ENCODE results near the gene CENPU. TPM values are rescaled to one million over a fixed set of nuclear protein-coding genes. Genes with fewer than 3 reads are reported as not detected.
A peak's percentile ranks its signal among the peaks of the same experiment; 100 is the strongest.
"Not testable (repeated sequence)": the region's sequence is repeated elsewhere in the genome, so short reads cannot be mapped to it uniquely, and the experiment has no call there.

The CENPU gene
- 11.0 TPM for total RNA-seq
- 1 to 10 TPM; 2.5 to 6.9 (median 3.5) TPM for polyA plus RNA-seq

GRCh38 chr4:184733654-184734524 lies at the start of gene CENPU:
TSS of gene CENPU (minus strand) at chr4:184734096. CDS start at chr4:184734062, 34 bp downstream.
- H3K36me3 Mint-ChIP-seq, result no peaks in the 10 kb centered on the region
- peak; percentile 92 to 98 (median 93) for DNase-seq
- peak within 1 kb of the TSS; percentile 69 to 96 (median 91) for H3K27ac Mint-ChIP-seq

GRCh38 chr4:184782731-184783373 lies 49.0 kb upstream of the CENPU start:
- H3K4me3 ChIP-seq (ENCODE audit: low read depth, low read length), result no peak overlapping the region
- no peak for ATAC-seq (ENCODE audit: low read depth in 2 of 2)
- peak overlapping the region in 1 of 4 donors; percentile 4 for H3K4me3 Mint-ChIP-seq

More at GRCh38 chr4:184733654-184734524, at the start of gene CENPU:
- Mint-ChIP-seq H3K27me3 (no peaks in the 10 kb centered on the region), H3K9me3 (no peaks in the 10 kb centered on the region), H3K4me3 (peak within 1 kb of the TSS; percentile 84 to 98 (median 94)), H3K4me1 (peaks cover 4 to 38% (median 14%) of the 10 kb centered on the region in 4 donors)
- H3K4me1 ChIP-seq (ENCODE audit: control insufficient read depth, insufficient read depth, low read length, poor library complexity, severe bottlenecking), result peaks cover 18% of the 10 kb centered on the region
- peak; percentile 96 for ATAC-seq (ENCODE audit: low read depth in 2 of 2)
- no peaks in the 10 kb centered on the region for H3K9me3 ChIP-seq (ENCODE audit: control insufficient read depth in 2 of 2, low read length in 2 of 2)
- H3K27ac ChIP-seq (ENCODE audit: insufficient read depth, low read length, poor library complexity, severe bottlenecking), result peak within 1 kb of the TSS; percentile 67
- peak within 1 kb of the TSS; percentile 90 for H3K4me3 ChIP-seq (ENCODE audit: low read depth, low read length)
- H3K27me3 ChIP-seq (ENCODE audit: control insufficient read depth, insufficient read depth, low read length), result no peaks in the 10 kb centered on the region
- H3K36me3 ChIP-seq (ENCODE audit: control insufficient read depth, insufficient read depth, low read length), result no peaks in the 10 kb centered on the region

GRCh38 chr4:184779160-184779559 lies 45.3 kb upstream of the CENPU start:
- H3K9me3 ChIP-seq (ENCODE audit: control insufficient read depth in 2 of 2, low read length in 2 of 2), result not testable (repeated sequence)

More at GRCh38 chr4:184782731-184783373, 49.0 kb upstream of the CENPU start:
- H3K27me3 ChIP-seq (ENCODE audit: control insufficient read depth, insufficient read depth, low read length), result no peaks in the 10 kb centered on the region
- peak in 1 of 3 donors; percentile 42 for DNase-seq
- Mint-ChIP-seq H3K36me3 (peaks cover 46% of the 10 kb centered on the region), H3K9me3 (no peaks in the 10 kb centered on the region), H3K27me3 (no peaks in the 10 kb centered on the region), H3K27ac (peak overlapping the region in 2 of 3 donors; percentile 7 to 29), H3K4me1 (peaks cover 0 to 5% (median 4%) of the 10 kb centered on the region in 4 donors)
- H3K27ac ChIP-seq (ENCODE audit: insufficient read depth, low read length, poor library complexity, severe bottlenecking), result no peak overlapping the region
- peaks cover 39% of the 10 kb centered on the region for H3K36me3 ChIP-seq (ENCODE audit: control insufficient read depth, insufficient read depth, low read length)
- H3K4me1 ChIP-seq (ENCODE audit: control insufficient read depth, insufficient read depth, low read length, poor library complexity, severe bottlenecking), result no peaks in the 10 kb centered on the region
- H3K9me3 ChIP-seq (ENCODE audit: control insufficient read depth in 2 of 2, low read length in 2 of 2), result no peaks in the 10 kb centered on the region

GRCh38 chr4:184778325-184778724 lies 44.4 kb upstream of the CENPU start:
- no peaks in the 10 kb centered on the region for H3K27me3 Mint-ChIP-seq
- peaks cover 37% of the 10 kb centered on the region for H3K36me3 Mint-ChIP-seq
- no peaks in the 10 kb centered on the region for H3K9me3 ChIP-seq (ENCODE audit: control insufficient read depth in 2 of 2, low read length in 2 of 2)
- no peaks in the 10 kb centered on the region for H3K27me3 ChIP-seq (ENCODE audit: control insufficient read depth, insufficient read depth, low read length)
- ATAC-seq (ENCODE audit: low read depth in 2 of 2) (no peak), DNase-seq (no peak)
- H3K4me1 Mint-ChIP-seq, result peaks cover 0 to 4% (median 1%) of the 10 kb centered on the region in 4 donors
- peaks cover 20% of the 10 kb centered on the region for H3K36me3 ChIP-seq (ENCODE audit: control insufficient read depth, insufficient read depth, low read length)
- H3K4me1 ChIP-seq (ENCODE audit: control insufficient read depth, insufficient read depth, low read length, poor library complexity, severe bottlenecking), result no peaks in the 10 kb centered on the region
- H3K27ac ChIP-seq (ENCODE audit: insufficient read depth, low read length, poor library complexity, severe bottlenecking), result no peak overlapping the region
- no peak overlapping the region for H3K4me3 Mint-ChIP-seq
- H3K9me3 Mint-ChIP-seq, result no peaks in the 10 kb centered on the region
- peak overlapping the region in 2 of 3 donors; percentile 11 to 25 for H3K27ac Mint-ChIP-seq
- no peak overlapping the region for H3K4me3 ChIP-seq (ENCODE audit: low read depth, low read length)

More at GRCh38 chr4:184779160-184779559, 45.3 kb upstream of the CENPU start:
- peak overlapping the region in 1 of 3 donors; percentile 44 for H3K27ac Mint-ChIP-seq
- not testable (repeated sequence) for H3K4me3 ChIP-seq (ENCODE audit: low read depth, low read length); H3K4me1 Mint-ChIP-seq; H3K4me3 Mint-ChIP-seq; H3K27me3 ChIP-seq (ENCODE audit: control insufficient read depth, insufficient read depth, low read length); ATAC-seq (ENCODE audit: low read depth in 2 of 2); H3K27me3 Mint-ChIP-seq; DNase-seq; H3K9me3 Mint-ChIP-seq; H3K4me1 ChIP-seq (ENCODE audit: control insufficient read depth, insufficient read depth, low read length, poor library complexity, severe bottlenecking); H3K27ac ChIP-seq (ENCODE audit: insufficient read depth, low read length, poor library complexity, severe bottlenecking)
- H3K36me3 ChIP-seq (ENCODE audit: control insufficient read depth, insufficient read depth, low read length), result peaks cover 21% of the 10 kb centered on the region
- H3K36me3 Mint-ChIP-seq, result peaks cover 34% of the 10 kb centered on the region

GRCh38 chr4:184776821-184777220 lies 42.9 kb upstream of the CENPU start:
- ATAC-seq (ENCODE audit: low read depth in 2 of 2), result no peak
- Mint-ChIP-seq H3K4me3 (no peak overlapping the region), H3K27me3 (no peaks in the 10 kb centered on the region), H3K9me3 (no peaks in the 10 kb centered on the region), H3K27ac (no peak overlapping the region), H3K4me1 (no peaks in the 10 kb centered on the region), H3K36me3 (peaks cover 26% of the 10 kb centered on the region)
- no peak overlapping the region for H3K27ac ChIP-seq (ENCODE audit: insufficient read depth, low read length, poor library complexity, severe bottlenecking)
- H3K4me1 ChIP-seq (ENCODE audit: control insufficient read depth, insufficient read depth, low read length, poor library complexity, severe bottlenecking), result no peaks in the 10 kb centered on the region
- DNase-seq, result no peak
- H3K4me3 ChIP-seq (ENCODE audit: low read depth, low read length), result no peak overlapping the region
- no peaks in the 10 kb centered on the region for H3K9me3 ChIP-seq (ENCODE audit: control insufficient read depth in 2 of 2, low read length in 2 of 2)
- no peaks in the 10 kb centered on the region for H3K27me3 ChIP-seq (ENCODE audit: control insufficient read depth, insufficient read depth, low read length)
- H3K36me3 ChIP-seq (ENCODE audit: control insufficient read depth, insufficient read depth, low read length), result peaks cover 20% of the 10 kb centered on the region

- Histone ChIP-seq H3K9me3 (ENCODE audit: control insufficient read depth in 2 of 2, low read length in 2 of 2) (no peaks in the 10 kb centered on the region), H3K27ac (ENCODE audit: insufficient read depth, low read length, poor library complexity, severe bottlenecking) (no peak overlapping the region), H3K27me3 (ENCODE audit: control insufficient read depth, insufficient read depth, low read length) (no peaks in the 10 kb centered on the region), H3K36me3 (ENCODE audit: control insufficient read depth, insufficient read depth, low read length) (peaks cover 20% of the 10 kb centered on the region), H3K4me1 (ENCODE audit: control insufficient read depth, insufficient read depth, low read length, poor library complexity, severe bottlenecking) (no peaks in the 10 kb centered on the region), H3K4me3 (ENCODE audit: low read depth, low read length) (no peak overlapping the region)
- Mint-ChIP-seq H3K27me3 (no peaks in the 10 kb centered on the region), H3K4me1 (no peaks in the 10 kb centered on the region), H3K9me3 (no peaks in the 10 kb centered on the region), H3K27ac (peak overlapping the region in 1 of 3 donors; percentile 6), H3K4me3 (no peak overlapping the region), H3K36me3 (peaks cover 26% of the 10 kb centered on the region)
- ATAC-seq (ENCODE audit: low read depth in 2 of 2) (no peak), DNase-seq (no peak)
Measured at GRCh38 chr4:184775854-184776555, 42.1 kb upstream of the CENPU start.

- H3K4me3 ChIP-seq (ENCODE audit: low read depth, low read length), result no peak overlapping the region
- Mint-ChIP-seq H3K36me3 (peaks cover 23% of the 10 kb centered on the region), H3K4me3 (no peak overlapping the region), H3K27me3 (no peaks in the 10 kb centered on the region), H3K4me1 (no peaks in the 10 kb centered on the region), H3K27ac (no peak overlapping the region), H3K9me3 (no peaks in the 10 kb centered on the region)
- no peaks in the 10 kb centered on the region for H3K9me3 ChIP-seq (ENCODE audit: control insufficient read depth in 2 of 2, low read length in 2 of 2)
- no peaks in the 10 kb centered on the region for H3K4me1 ChIP-seq (ENCODE audit: control insufficient read depth, insufficient read depth, low read length, poor library complexity, severe bottlenecking)
- H3K27me3 ChIP-seq (ENCODE audit: control insufficient read depth, insufficient read depth, low read length), result no peaks in the 10 kb centered on the region
- DNase-seq (no peak), ATAC-seq (ENCODE audit: low read depth in 2 of 2) (no peak)
- peaks cover 24% of the 10 kb centered on the region for H3K36me3 ChIP-seq (ENCODE audit: control insufficient read depth, insufficient read depth, low read length)
- no peak overlapping the region for H3K27ac ChIP-seq (ENCODE audit: insufficient read depth, low read length, poor library complexity, severe bottlenecking)
Measured at GRCh38 chr4:184774152-184774551, 40.3 kb upstream of the CENPU start.

All from CD4-positive, CD25-positive, alpha-beta regulatory T cell (primary cell).